Measurements from ENCODE around the gene ZFYVE28. TPM values are rescaled to one million over a fixed set of nuclear protein-coding genes. Genes with fewer than 3 reads are reported as not detected.

ZFYVE28 gene
- total RNA-seq, 1 donor from 2014 or later: 3.3 TPM

DNA sequence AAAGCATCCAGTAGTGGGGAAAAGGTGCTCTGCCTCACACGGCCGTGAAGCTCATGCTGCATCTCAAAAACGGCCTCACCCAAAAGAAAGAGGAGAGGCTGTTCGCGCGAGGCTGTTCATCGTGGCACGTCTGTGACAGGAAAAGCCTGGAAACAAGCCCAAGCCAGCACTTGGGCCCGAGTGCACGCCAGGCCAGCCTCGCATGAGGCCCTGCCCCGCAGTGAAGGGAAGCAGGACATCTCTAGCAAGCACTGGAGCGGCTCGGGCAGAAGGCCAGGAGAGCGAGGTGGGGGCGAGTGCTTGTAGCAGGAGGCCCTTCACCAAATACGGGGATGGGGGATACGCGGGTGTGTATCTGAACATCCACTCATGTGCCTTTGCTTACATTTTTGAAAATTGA lies 116.6 kb downstream of the ZFYVE28 start:
- Mint-ChIP-seq H3K4me1 (ENCODE audit: low read depth) (no peaks in the 10 kb centered on the region), H3K4me3 (ENCODE audit: unreplicated experiment) (no peak overlapping the region), H3K36me3 (ENCODE audit: low read depth) (peaks cover 8% of the 10 kb centered on the region), H3K9me3 (ENCODE audit: low read depth) (peaks cover 8% of the 10 kb centered on the region), H3K27me3 (ENCODE audit: low read depth) (peaks cover 10% of the 10 kb centered on the region), H3K27ac (ENCODE audit: unreplicated experiment) (no peak overlapping the region)
- DNase-seq (ENCODE audit: low spot score): no peak
- TF ChIP-seq, protein P1, sequence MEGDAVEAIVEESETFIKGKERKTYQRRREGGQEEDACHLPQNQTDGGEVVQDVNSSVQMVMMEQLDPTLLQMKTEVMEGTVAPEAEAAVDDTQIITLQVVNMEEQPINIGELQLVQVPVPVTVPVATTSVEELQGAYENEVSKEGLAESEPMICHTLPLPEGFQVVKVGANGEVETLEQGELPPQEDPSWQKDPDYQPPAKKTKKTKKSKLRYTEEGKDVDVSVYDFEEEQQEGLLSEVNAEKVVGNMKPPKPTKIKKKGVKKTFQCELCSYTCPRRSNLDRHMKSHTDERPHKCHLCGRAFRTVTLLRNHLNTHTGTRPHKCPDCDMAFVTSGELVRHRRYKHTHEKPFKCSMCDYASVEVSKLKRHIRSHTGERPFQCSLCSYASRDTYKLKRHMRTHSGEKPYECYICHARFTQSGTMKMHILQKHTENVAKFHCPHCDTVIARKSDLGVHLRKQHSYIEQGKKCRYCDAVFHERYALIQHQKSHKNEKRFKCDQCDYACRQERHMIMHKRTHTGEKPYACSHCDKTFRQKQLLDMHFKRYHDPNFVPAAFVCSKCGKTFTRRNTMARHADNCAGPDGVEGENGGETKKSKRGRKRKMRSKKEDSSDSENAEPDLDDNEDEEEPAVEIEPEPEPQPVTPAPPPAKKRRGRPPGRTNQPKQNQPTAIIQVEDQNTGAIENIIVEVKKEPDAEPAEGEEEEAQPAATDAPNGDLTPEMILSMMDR (IDR thresholded peaks at IDR 0.05): no peak

DNA sequence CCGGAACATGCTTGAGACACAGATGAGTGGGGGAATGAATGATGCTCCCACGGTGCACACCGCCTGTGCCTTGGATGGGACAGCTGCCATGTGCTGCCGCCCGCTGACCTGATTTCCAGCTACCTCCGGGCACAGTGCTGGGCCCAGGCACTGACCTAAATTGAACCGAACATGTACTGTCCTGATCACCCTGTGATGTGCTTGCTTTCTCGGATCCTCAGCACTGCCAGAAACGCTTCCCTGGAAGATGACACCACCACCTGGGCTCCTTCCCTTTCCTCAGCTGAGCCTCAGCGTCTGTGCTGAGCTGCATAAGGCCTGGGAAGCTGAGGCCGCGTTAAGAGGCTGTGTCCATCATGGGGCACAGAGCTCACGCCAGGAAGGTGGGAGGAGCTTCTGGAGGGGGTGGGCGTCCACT lies 117.2 kb downstream of the ZFYVE28 start:
- Mint-ChIP-seq H3K4me3 (ENCODE audit: unreplicated experiment) (no peak overlapping the region), H3K9me3 (ENCODE audit: low read depth) (peaks cover 6% of the 10 kb centered on the region), H3K4me1 (ENCODE audit: low read depth) (no peaks in the 10 kb centered on the region), H3K27ac (ENCODE audit: unreplicated experiment) (no peak overlapping the region), H3K27me3 (ENCODE audit: low read depth) (peaks cover 10% of the 10 kb centered on the region), H3K36me3 (ENCODE audit: low read depth) (peaks cover 8% of the 10 kb centered on the region)
- TF ChIP-seq, protein P1 (IDR thresholded peaks at IDR 0.05): no peak
- DNase-seq (ENCODE audit: low spot score): no peak

DNA sequence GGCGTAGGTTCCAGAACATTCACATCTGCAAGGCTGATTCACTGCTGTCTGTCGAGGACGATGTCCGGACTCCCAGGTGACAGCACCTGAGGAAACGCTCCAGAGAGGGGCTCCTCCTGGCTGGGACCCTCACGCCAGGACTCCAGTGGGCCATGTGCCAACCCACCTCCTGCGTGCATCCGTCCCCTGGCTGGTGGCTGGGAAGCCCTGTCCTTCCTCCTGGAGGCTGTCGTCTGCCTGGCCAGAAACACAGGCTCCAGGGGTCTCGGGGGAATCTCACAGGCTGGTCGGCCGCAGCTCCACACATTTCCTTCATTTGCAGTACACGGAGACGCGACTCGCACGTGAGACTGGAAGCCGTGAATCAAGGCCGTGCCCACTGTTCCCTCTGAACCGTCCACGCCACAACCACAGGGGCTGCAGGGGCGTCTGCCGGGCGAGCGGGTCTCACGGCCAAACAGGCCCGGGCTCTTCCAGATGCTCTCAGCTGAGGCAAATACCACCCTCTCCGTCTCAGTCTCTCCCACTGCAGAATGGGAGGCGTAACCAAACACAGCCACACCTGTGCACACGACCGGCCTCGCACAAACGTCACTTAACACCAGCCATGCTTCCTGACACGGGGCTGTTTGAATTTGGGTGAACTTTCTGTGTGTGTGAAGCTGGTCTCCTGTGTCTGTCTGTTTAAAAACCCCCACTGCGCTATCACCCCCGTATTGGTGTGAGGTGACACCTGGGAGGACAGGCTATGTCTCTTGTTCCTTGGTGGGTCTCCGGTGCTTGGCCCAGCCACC lies 117.8 kb downstream of the ZFYVE28 start:
- Mint-ChIP-seq H3K27ac (ENCODE audit: unreplicated experiment) (no peak overlapping the region), H3K36me3 (ENCODE audit: low read depth) (peaks cover 8% of the 10 kb centered on the region), H3K9me3 (ENCODE audit: low read depth) (peaks cover 6% of the 10 kb centered on the region), H3K27me3 (ENCODE audit: low read depth) (peaks cover 10% of the 10 kb centered on the region), H3K4me3 (ENCODE audit: unreplicated experiment) (no peak overlapping the region), H3K4me1 (ENCODE audit: low read depth) (no peaks in the 10 kb centered on the region)
- TF ChIP-seq, protein P1 (IDR thresholded peaks at IDR 0.05): no peak
- no peak for DNase-seq (ENCODE audit: low spot score)

DNA sequence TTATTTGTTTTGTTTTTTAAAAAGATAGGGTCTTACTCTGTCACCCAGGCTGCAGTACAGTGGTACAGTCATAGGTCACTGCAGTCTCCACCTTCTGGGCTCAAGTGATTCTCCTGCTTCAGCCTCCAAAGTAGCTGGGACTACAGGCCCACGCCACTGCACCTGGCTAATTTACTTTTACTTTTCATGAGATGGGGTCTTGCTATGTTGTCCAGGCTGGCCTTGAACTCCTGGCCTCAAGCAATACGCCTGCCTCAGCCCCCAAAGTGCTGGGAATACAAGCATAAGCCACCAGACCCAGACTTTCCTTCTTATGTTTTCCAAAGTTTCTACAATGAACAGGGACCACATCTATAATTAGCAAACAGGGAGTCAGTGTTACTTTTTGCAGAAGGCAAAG lies 118.7 kb downstream of the ZFYVE28 start:
- no peak overlapping the region for H3K4me3 Mint-ChIP-seq (ENCODE audit: unreplicated experiment)
- no peak for DNase-seq (ENCODE audit: low spot score)
- peaks cover 8% of the 10 kb centered on the region for H3K27me3 Mint-ChIP-seq (ENCODE audit: low read depth)
- H3K9me3 Mint-ChIP-seq (ENCODE audit: low read depth): peaks cover 6% of the 10 kb centered on the region
- no peak overlapping the region for H3K27ac Mint-ChIP-seq (ENCODE audit: unreplicated experiment)
- H3K36me3 Mint-ChIP-seq (ENCODE audit: low read depth): peaks cover 8% of the 10 kb centered on the region
- TF ChIP-seq, protein P1 (IDR thresholded peaks at IDR 0.05): no peak
- H3K4me1 Mint-ChIP-seq (ENCODE audit: low read depth): no peaks in the 10 kb centered on the region

DNA sequence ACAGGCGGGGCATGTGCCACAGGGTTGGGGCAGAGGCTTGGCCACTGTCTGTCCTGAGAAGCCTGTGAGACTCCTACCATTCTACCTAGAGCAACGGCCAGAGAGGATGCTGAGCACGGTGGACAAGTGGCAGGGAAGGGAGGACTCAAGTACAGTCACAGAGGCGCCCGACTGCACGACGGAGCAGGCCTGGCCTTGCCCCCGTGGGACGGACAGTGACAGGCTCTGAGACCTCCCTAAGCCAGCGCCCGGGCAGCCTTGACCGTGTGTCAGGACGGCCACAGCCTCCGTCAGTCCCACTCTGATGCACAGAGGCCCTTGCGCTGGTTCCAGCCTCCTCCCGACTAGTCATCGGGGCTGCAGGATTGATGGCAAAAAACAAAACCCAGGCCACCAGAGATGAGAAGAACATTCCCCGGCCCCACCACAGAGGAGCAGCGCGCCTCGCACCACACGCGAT lies 119.9 kb downstream of the ZFYVE28 start:
- peaks cover 8% of the 10 kb centered on the region for H3K27me3 Mint-ChIP-seq (ENCODE audit: low read depth)
- peaks cover 13% of the 10 kb centered on the region for H3K36me3 Mint-ChIP-seq (ENCODE audit: low read depth)
- no peak overlapping the region for H3K27ac Mint-ChIP-seq (ENCODE audit: unreplicated experiment)
- TF ChIP-seq, protein P1 (IDR thresholded peaks at IDR 0.05): no peak
- peaks cover 14% of the 10 kb centered on the region for H3K9me3 Mint-ChIP-seq (ENCODE audit: low read depth)
- H3K4me1 Mint-ChIP-seq (ENCODE audit: low read depth): no peaks in the 10 kb centered on the region
- H3K4me3 Mint-ChIP-seq (ENCODE audit: unreplicated experiment): no peak overlapping the region
- DNase-seq (ENCODE audit: low spot score): no peak
